ENCODE data around the gene TPM4. TPM values are rescaled to one million over a fixed set of nuclear protein-coding genes. Genes with fewer than 3 reads are reported as not detected.
"Not testable (repeated sequence)": the region's sequence is repeated elsewhere in the genome, so short reads cannot be mapped to it uniquely, and the experiment has no call there.

Gene TPM4
- 100 to 1,000 TPM; 437 to 536 TPM for total RNA-seq
- 100 to 1,000 TPM; 553 to 631 (median 558) TPM for polyA plus RNA-seq (ENCODE audit: insufficient read length in 6 of 6)
- long read RNA-seq, donor 1, transcript TPM4-213 (1 exons, 2,672 nt) = major isoform, 236 of 790 reads
- long read RNA-seq, donor 1, transcript TPM4-201 (8 exons, 2,666 nt) = minor isoform, 211 of 790 reads
- long read RNA-seq, donor 1, transcript TPM4-206 (4 exons, 877 nt) = minor isoform, 5 of 790 reads
- long read RNA-seq, donor 1, partial matches to known transcripts = 283 of 790 reads
- long read RNA-seq, donor 1, other reads (novel, unspliced or antisense) = 49 of 790 reads
- long read RNA-seq, donor 2, transcript TPM4-201 (8 exons, 2,666 nt) = minor isoform, 169 of 742 reads
- long read RNA-seq, donor 2, transcript TPM4-213 (1 exons, 2,672 nt) = major isoform, 306 of 742 reads
- long read RNA-seq, donor 2, partial matches to known transcripts = 216 of 742 reads
- long read RNA-seq, donor 2, other reads (novel, unspliced or antisense) = 43 of 742 reads
- long read RNA-seq, donor 3, transcript TPM4-213 (1 exons, 2,672 nt) = minor isoform, 104 of 386 reads
- long read RNA-seq, donor 3, transcript TPM4-201 (8 exons, 2,666 nt) = major isoform, 120 of 386 reads
- long read RNA-seq, donor 3, partial matches to known transcripts = 129 of 386 reads
- long read RNA-seq, donor 3, other reads (novel, unspliced or antisense) = 32 of 386 reads
- long read RNA-seq, donor 4, transcript TPM4-213 (1 exons, 2,672 nt) = minor isoform, 18 of 258 reads
- long read RNA-seq, donor 4, transcript TPM4-201 (8 exons, 2,666 nt) = major isoform, 164 of 258 reads
- long read RNA-seq, donor 4, partial matches to known transcripts = 63 of 258 reads
- long read RNA-seq, donor 4, other reads (novel, unspliced or antisense) = 10 of 258 reads
- long read RNA-seq, donor 5, transcript TPM4-213 (1 exons, 2,672 nt) = minor isoform, 130 of 474 reads
- long read RNA-seq, donor 5, transcript TPM4-201 (8 exons, 2,666 nt) = major isoform, 138 of 474 reads
- long read RNA-seq, donor 5, partial matches to known transcripts = 172 of 474 reads
- long read RNA-seq, donor 5, other reads (novel, unspliced or antisense) = 29 of 474 reads
- long read RNA-seq, donor 6, transcript TPM4-201 (8 exons, 2,666 nt) = minor isoform, 145 of 446 reads
- long read RNA-seq, donor 6, transcript TPM4-213 (1 exons, 2,672 nt) = major isoform, 163 of 446 reads
- long read RNA-seq, donor 6, partial matches to known transcripts = 92 of 446 reads
- long read RNA-seq, donor 6, other reads (novel, unspliced or antisense) = 41 of 446 reads
- long read RNA-seq, donor 7, transcript TPM4-213 (1 exons, 2,672 nt) = minor isoform, 65 of 290 reads
- long read RNA-seq, donor 7, transcript TPM4-201 (8 exons, 2,666 nt) = major isoform, 80 of 290 reads
- long read RNA-seq, donor 7, partial matches to known transcripts = 126 of 290 reads
- long read RNA-seq, donor 7, other reads (novel, unspliced or antisense) = 17 of 290 reads
- long read RNA-seq, donor 8, transcript TPM4-213 (1 exons, 2,672 nt) = minor isoform, 125 of 514 reads
- long read RNA-seq, donor 8, transcript TPM4-201 (8 exons, 2,666 nt) = major isoform, 134 of 514 reads
- long read RNA-seq, donor 8, partial matches to known transcripts = 215 of 514 reads
- long read RNA-seq, donor 8, other reads (novel, unspliced or antisense) = 35 of 514 reads
- long read RNA-seq, donor 9, partial matches to known transcripts = 0 of 1 reads
- long read RNA-seq, donor 9, other reads (novel, unspliced or antisense) = 0 of 1 reads
- long read RNA-seq, donor 10, transcript TPM4-213 (1 exons, 2,672 nt) = minor isoform, 10 of 185 reads
- long read RNA-seq, donor 10, transcript TPM4-202 (9 exons, 1,417 nt) = minor isoform, 6 of 185 reads
- long read RNA-seq, donor 10, transcript TPM4-201 (8 exons, 2,666 nt) = major isoform, 128 of 185 reads
- long read RNA-seq, donor 10, partial matches to known transcripts = 31 of 185 reads
- long read RNA-seq, donor 10, other reads (novel, unspliced or antisense) = 10 of 185 reads
- long read RNA-seq, donor 11 = 0 reads
- long read RNA-seq, donor 12, transcript TPM4-206 (4 exons, 877 nt) = minor isoform, 5 of 459 reads
- long read RNA-seq, donor 12, transcript TPM4-201 (8 exons, 2,666 nt) = minor isoform, 112 of 459 reads
- long read RNA-seq, donor 12, transcript TPM4-213 (1 exons, 2,672 nt) = major isoform, 150 of 459 reads
- long read RNA-seq, donor 12, partial matches to known transcripts = 163 of 459 reads
- long read RNA-seq, donor 12, other reads (novel, unspliced or antisense) = 27 of 459 reads

DNA sequence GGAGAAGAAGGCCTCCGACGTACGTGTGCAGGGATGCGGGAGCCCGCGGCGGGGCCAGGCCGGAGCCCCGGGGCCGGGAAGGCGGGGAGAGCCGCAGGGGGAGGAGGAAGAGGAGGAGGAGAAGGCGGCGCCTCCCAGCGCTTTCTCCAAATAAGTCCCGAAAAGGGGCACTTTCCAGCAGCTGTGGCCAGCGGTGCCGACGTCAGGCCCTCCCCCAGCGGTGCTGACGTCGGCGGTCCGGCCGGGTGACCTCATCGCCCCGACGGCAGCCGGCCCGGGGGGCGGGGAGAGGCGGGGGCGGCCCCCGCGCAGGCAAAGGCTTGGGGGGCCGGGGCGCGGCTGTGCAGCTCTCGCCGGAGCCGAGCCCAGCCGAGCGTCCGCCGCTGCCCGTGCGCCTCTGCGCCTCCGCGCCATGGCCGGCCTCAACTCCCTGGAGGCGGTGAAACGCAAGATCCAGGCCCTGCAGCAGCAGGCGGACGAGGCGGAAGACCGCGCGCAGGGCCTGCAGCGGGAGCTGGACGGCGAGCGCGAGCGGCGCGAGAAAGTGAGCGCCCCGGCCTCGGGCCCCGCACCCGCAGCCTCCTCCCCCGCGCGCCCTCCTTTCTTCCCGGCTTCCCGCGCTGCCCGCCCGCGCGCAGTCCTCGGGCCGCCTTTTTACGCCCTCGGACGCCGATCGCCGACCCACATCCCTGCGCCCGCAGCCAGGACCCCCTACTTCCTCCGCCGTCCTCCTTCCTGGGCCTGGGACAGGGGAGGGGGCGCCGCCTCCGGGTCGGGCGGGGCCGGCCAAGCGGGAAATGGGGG, at the start of gene TPM4:
TSS of gene TPM4 (plus strand) at position 342 of the 804 bp plus-strand sequence. CDS start at position 413, 71 bp downstream.
- peak; percentile 84 for ATAC-seq
- peak; percentile 93 to 98 (median 96) for DNase-seq
- TF ChIP-seq, protein P1, sequence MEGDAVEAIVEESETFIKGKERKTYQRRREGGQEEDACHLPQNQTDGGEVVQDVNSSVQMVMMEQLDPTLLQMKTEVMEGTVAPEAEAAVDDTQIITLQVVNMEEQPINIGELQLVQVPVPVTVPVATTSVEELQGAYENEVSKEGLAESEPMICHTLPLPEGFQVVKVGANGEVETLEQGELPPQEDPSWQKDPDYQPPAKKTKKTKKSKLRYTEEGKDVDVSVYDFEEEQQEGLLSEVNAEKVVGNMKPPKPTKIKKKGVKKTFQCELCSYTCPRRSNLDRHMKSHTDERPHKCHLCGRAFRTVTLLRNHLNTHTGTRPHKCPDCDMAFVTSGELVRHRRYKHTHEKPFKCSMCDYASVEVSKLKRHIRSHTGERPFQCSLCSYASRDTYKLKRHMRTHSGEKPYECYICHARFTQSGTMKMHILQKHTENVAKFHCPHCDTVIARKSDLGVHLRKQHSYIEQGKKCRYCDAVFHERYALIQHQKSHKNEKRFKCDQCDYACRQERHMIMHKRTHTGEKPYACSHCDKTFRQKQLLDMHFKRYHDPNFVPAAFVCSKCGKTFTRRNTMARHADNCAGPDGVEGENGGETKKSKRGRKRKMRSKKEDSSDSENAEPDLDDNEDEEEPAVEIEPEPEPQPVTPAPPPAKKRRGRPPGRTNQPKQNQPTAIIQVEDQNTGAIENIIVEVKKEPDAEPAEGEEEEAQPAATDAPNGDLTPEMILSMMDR (IDR thresholded peaks at IDR 0.05) = no peak
- Histone ChIP-seq H3K9me3 (no peaks in the 10 kb centered on the region), H3K27me3 (no peaks in the 10 kb centered on the region), H3K27ac (peak within 1 kb of the TSS; percentile 98 to 99), H3K4me3 (peak within 1 kb of the TSS; percentile 77 to 90), H3K4me1 (peaks cover 24 to 66% of the 10 kb centered on the region in 2 donors), H3K36me3 (peaks cover 0 to 9% of the 10 kb centered on the region in 2 donors)
- intact Hi-C loops (cut with DNase I) = no loop called here

DNA sequence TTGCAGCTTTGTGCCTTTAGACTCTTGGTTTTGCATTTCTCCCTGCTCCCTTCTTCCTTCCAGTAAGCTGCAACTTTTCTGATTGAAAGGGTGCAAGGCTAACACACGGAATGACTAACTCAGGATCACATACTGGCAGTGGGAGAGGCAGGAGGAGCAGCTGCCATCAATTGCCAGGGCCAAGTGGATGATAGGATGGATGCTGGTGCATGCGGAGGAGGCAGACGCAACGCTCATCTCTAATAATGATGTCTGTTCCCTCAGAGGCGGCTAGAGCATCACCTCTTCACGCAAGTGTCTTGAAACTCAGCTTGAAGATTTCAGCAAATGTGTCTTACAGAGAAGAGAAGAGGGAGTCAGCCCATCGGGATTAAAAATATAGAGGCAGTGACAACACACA, 49.5 kb upstream of the TPM4 start:
- no peak for ATAC-seq

DNA sequence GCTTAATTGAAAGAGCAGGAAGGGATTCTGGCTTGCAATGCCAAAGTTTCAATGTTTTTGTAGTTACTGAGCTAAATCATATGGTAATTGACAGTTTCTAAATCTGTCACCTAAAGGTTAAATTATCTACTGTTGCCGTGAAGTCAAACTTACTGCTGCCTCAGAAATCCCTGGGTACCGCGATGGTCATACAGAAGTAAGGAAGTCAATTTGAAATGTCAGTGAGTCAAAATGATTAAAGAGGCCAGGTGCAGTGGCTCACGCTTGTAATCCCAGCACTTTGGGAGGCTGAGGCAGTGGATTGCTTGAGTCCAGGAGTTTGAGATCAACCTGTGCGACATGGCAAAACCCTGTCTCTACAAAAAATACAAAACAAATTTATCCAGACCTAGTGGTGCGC, 48.8 kb upstream of the TPM4 start:
- DNase-seq (no peak), ATAC-seq (no peak)
- TF ChIP-seq, protein P1 (IDR thresholded peaks at IDR 0.05) = no peak
- intact Hi-C loops (cut with DNase I) = no loop called here
- Histone ChIP-seq H3K27ac (no peak overlapping the region), H3K4me3 (no peak overlapping the region), H3K27me3 (no peaks in the 10 kb centered on the region), H3K36me3 (no peaks in the 10 kb centered on the region), H3K4me1 (no peaks in the 10 kb centered on the region), H3K9me3 (no peaks in the 10 kb centered on the region)

More for the DNA sequence above, 49.5 kb upstream of the TPM4 start:
- intact Hi-C loops (cut with DNase I) = no loop called here
- Histone ChIP-seq H3K27me3 (no peaks in the 10 kb centered on the region), H3K36me3 (no peaks in the 10 kb centered on the region), H3K27ac (no peak overlapping the region), H3K9me3 (no peaks in the 10 kb centered on the region), H3K4me1 (no peaks in the 10 kb centered on the region), H3K4me3 (no peak overlapping the region)
- no peak for DNase-seq
- TF ChIP-seq, protein P1 (IDR thresholded peaks at IDR 0.05) = no peak

DNA sequence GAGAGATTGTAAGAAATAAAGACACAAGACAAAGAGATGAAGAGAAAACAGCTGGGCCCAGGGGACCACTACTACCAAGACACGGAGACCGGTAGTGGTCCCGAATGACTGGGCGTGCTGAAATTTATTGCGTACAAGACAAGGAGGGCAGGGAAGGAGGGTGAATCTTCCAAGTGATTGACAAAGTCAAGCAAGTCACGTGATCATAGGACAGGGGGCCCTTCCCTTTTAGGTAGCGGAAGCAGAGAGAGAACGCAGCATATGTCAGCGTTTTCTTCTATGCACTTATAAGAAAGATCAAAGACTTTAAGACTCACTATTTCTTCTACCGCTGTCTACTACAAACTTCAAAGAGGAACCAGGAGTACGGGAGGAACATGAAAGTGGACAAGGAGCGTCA, 46.1 kb upstream of the TPM4 start:
- H3K4me1 ChIP-seq; ATAC-seq; intact Hi-C loops (cut with DNase I); DNase-seq; H3K27ac ChIP-seq; H3K27me3 ChIP-seq; H3K4me3 ChIP-seq; H3K9me3 ChIP-seq; H3K36me3 ChIP-seq: not testable (repeated sequence)

Measured in left lung (tissue), 14 donors.